AG04450 (cell line): Measurements from ENCODE around the gene DYNLT4. TPM values are rescaled to one million over a fixed set of nuclear protein-coding genes. Genes with fewer than 3 reads are reported as not detected.

Experiments used
- CTCF ChIA-PET: fragments of 300-600, 350-600 bp; formaldehyde crosslinking; extraction: SDS; loops from one replicate; lab custom pipeline; 2022; ENCODE audit warnings: antibody characterized with exemption, inconsistent platforms; lab: Charles Lee
- POLR2A ChIA-PET: fragments of 350-600 bp; formaldehyde crosslinking; extraction: SDS; loops from one replicate; lab custom pipeline; 2021; ENCODE audit warnings: antibody characterized with exemption, inconsistent platforms; lab: Yijun Ruan, JAX
- DNase-seq: peaks from one replicate; pipeline ENCODE4 v3.0.0-alpha.2; 2011; ENCODE audit warnings: low read depth, low spot score
- H3K27ac ChIP-seq: one replicate; pipeline ENCODE4 v1.5.1; 2012; ENCODE audit warnings: low read depth, low read length, control low read depth
- H3K27me3 ChIP-seq: one replicate; pipeline ENCODE4 v1.6.0; 2012; ENCODE audit warnings: low read length; ENCODE audit not compliant: control insufficient read depth, insufficient read depth
- H3K4me3 ChIP-seq: 2 replicates; pipeline ENCODE4 v1.5.1; 2011; ENCODE audit warnings: mild to moderate bottlenecking, low read depth, low read length, control low read depth
- H3K9me3 ChIP-seq: 2 replicates; pipeline ENCODE4 v1.5.1; 2012; ENCODE audit warnings: low read length; ENCODE audit not compliant: control insufficient read depth, insufficient read depth
- polyA plus RNA-seq: library from polyadenylated mRNA; depleted of rRNA; stranded (reverse); fragments of >200 nt; gene quantifications from 2 replicates; pipeline ENCODE4 v1.2.3, GENCODE V29; 2011
- TF ChIP-seq, protein P1 (sequence below): IDR thresholded peaks from 2 replicates; pipeline ENCODE4 v1.5.1; 2011; ENCODE audit warnings: low read depth, low read length, control low read depth, inconsistent platforms

Gene DYNLT4
- polyA plus RNA-seq, 1 experiment: not detected

DNA sequence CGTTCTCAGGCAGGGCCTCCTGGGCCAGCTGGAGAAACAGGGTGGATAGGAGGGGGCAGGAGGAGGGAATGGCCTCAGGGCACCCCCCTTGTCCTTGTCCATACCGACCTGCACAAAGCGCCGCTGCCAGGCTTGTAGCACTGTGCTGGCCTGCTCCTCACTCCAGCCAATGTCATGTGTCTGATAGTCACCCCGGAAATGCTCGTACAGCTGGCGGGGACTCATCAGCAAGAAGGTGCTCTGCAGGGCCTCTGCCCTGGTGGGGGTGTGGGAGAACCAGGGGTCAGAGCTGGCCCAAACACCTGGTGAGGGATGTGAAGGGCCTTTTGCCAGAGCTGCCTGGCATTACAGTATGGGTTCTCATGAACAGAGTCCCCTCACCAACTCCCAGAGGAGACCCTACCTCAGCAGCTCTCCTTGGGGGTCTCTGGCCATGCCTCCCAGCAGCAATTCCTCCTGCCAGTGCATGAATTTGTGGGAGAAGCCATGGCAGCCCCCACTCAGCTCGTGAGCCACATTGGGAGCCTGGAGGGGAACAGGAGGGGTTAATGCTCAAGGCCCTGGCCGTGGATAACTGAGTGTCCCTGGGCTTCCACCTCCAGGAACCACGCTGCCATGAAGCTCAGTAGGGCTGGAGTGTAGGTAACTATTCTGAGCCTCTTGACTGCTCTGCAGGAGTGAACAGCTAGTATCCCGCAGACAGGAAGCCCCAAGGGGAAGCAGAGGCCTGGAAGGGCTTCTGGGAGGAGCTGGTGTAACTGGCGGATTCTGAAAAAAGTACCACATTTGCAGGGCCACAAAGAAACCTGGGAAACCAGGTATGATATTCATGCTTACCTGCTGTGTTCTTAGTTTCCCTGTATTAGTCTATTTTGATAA is 22.6 kb upstream of the DYNLT4 start:
- DNase-seq: no peak
- Histone ChIP-seq H3K27me3 (no peaks in the 10 kb centered on the region), H3K27ac (no peak overlapping the region), H3K9me3 (peaks cover 5% of the 10 kb centered on the region; the same call in 1 of the 2 replicates), H3K4me3 (no peak overlapping the region)
- CTCF ChIA-PET: interaction anchor here (0.6 to 1.5 kb wide), 2 partner anchors 146 to 189 kb away, joined by 4 to 5 read pairs; no protein-coding TSS in a partner anchor
- TF ChIP-seq, protein P1, sequence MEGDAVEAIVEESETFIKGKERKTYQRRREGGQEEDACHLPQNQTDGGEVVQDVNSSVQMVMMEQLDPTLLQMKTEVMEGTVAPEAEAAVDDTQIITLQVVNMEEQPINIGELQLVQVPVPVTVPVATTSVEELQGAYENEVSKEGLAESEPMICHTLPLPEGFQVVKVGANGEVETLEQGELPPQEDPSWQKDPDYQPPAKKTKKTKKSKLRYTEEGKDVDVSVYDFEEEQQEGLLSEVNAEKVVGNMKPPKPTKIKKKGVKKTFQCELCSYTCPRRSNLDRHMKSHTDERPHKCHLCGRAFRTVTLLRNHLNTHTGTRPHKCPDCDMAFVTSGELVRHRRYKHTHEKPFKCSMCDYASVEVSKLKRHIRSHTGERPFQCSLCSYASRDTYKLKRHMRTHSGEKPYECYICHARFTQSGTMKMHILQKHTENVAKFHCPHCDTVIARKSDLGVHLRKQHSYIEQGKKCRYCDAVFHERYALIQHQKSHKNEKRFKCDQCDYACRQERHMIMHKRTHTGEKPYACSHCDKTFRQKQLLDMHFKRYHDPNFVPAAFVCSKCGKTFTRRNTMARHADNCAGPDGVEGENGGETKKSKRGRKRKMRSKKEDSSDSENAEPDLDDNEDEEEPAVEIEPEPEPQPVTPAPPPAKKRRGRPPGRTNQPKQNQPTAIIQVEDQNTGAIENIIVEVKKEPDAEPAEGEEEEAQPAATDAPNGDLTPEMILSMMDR: no peak
- POLR2A ChIA-PET: interaction anchor here (0.7 to 1.6 kb wide), 3 partner anchors 10 to 181 kb away, joined by 3 to 5 read pairs (median 3); partner anchors contain the start of gene HECTD3

DNA sequence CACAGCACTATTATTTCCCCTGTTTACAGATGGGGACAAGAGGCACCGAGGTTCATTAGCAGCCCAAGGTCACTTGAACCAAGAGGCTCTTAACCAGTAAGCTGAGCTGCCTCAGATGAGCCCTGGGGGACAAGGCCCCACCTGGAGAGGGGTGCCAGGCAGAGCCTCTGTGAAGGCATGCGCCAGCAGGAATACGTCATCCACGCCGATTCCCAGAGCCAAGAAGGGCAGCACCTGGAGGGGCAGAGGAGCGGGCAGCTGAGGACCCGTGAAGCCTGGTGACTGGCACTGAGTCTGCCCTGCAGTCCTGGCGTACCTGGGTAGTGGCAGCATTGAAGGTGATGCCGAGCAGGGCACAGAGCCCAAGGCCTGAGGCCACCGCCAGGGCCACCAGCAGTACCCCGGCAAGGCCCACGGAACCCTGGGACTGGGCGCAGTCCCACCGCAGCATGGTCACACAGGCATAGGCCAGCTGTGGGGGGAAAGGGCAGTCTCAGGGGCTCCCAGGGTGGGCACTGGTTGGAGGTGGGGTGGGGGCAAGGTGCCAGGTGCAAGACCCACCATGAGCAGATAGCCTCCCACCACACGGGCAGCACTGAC is 21.8 kb upstream of the DYNLT4 start:
- DNase-seq: no peak
- TF ChIP-seq, protein P1: no peak
- POLR2A ChIA-PET: interaction anchor here (0.7 kb wide), 1 partner anchor 9 kb away, joined by 3 read pairs; no protein-coding TSS in a partner anchor
- Histone ChIP-seq H3K27me3 (no peaks in the 10 kb centered on the region), H3K4me3 (no peak overlapping the region), H3K27ac (no peak overlapping the region), H3K9me3 (peaks cover 5% of the 10 kb centered on the region; the same call in 1 of the 2 replicates)
- CTCF ChIA-PET: no interaction called here

DNA sequence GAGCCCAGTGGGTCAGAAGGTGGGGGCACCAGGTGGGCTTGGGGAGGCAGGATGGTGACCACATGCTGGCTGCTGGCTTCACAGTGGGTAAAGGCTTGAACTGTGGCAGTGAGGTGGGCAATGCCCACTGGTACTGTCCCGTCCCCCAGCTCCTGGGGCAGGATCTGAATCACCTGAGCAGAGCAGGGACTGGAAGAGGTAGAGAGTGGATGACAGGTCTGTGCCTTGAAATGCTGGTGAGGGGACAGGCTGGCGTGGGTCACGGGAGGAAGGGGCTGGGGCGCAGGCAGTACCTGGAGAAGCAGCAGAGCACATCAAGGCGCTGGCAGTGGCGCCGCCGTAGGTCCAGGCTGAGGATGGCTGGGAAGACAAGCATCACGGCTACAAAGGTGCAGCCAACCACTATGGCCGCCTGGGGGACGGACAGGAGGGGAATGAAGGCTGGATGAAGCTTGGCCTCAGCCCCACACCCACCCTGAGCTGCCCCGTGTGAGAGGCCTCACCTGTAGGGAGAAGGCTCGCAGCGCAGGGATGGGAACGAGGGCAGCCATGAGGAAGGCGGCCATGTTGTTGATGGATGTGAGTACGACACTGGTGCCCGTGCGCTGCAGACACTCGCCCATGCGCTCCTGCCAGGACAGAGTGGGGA is 21.0 kb upstream of the DYNLT4 start:
- Histone ChIP-seq H3K27me3 (no peaks in the 10 kb centered on the region), H3K27ac (no peak overlapping the region), H3K4me3 (no peak overlapping the region), H3K9me3 (peaks cover 5% of the 10 kb centered on the region; the same call in 1 of the 2 replicates)
- TF ChIP-seq, protein P1: no peak
- ChIA-PET POLR2A (no interaction called here), CTCF (interaction anchor here (0.6 kb wide), 1 partner anchor 97 kb away, joined by 4 read pairs; no protein-coding TSS in a partner anchor)
- DNase-seq: no peak

DNA sequence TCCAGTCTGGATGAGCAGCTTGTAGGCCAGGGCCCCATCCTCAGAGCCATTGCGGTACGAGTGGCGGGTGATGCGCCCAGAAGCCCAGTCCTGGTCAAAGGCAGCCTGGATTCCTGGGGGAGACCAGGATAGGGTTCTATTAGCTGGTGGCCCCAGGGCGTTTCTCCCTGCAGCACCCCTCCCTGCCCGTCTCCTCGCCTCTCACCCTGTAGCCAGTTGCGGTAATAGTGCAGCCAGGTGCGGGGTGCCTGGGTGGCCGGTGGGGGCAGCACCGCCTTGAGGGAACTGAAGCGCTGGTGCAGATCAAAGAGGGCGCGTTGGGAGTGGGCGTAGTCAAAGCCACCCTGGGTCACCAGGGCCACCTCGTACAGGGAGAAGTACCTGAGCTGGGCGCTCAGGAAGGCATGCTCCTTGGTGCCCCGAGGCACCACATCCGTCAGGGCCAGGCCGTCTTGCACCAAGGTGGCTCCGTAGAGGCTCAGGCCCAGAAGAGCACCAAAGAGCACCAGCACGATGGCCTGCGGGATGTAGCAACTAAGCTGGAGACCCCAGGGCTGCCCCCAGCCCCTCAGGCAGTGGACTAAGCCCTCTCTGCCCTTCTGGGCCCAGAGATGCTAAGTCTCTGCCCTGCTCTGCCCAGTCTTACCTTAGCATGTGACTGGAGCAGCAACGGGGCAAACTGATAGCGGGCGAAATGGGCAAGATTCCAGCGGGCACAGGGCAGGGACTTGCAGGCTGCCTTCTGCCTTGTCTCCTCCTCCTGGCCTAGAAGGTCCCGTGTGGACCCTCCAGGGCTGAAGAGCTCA is 20.2 kb upstream of the DYNLT4 start:
- POLR2A ChIA-PET: interaction anchor here (0.5 to 0.9 kb wide), 3 partner anchors 14 to 27 kb away, joined by 3 to 4 read pairs (median 3); partner anchors contain the start of genes PLK3 and PTCH2
- Histone ChIP-seq H3K4me3 (no peak overlapping the region), H3K27me3 (no peaks in the 10 kb centered on the region), H3K9me3 (peaks cover 5% of the 10 kb centered on the region; the same call in 1 of the 2 replicates), H3K27ac (no peak overlapping the region)
- CTCF ChIA-PET: interaction anchor here (0.6 kb wide), 2 partner anchors 96 to 98 kb away, joined by 3 to 4 read pairs; no protein-coding TSS in a partner anchor
- TF ChIP-seq, protein P1: no peak
- no peak for DNase-seq
